GM18870 (cell line): ENCODE results near the gene ARL14EP.

Experiments used
- ATAC-seq: cut with Tn5 transposase; IDR thresholded peaks from one replicate; pipeline ENCODE4 v1.9.1; 2021; ENCODE audit warnings: moderate library complexity; ENCODE audit not compliant: unreplicated experiment

The ARL14EP gene

DNA sequence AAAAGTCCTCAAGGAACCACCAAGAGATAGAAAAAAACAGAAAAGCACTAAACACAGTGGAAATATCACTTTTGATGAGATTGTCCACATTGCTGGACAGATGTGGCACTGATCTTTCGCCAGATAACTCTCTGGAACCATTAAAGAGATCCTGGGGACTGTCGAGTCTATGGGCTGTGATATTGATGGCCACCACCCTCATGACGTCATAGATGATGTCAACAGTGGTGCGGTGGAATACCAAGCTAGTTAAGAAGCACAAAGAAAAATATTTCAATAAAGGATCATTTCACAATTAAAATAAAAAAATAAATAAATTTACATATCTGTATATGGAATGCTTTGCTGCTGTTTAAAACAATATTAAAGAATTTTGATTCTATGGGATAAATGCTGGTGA, 45.5 kb downstream of the ARL14EP start:
- no peak for ATAC-seq

DNA sequence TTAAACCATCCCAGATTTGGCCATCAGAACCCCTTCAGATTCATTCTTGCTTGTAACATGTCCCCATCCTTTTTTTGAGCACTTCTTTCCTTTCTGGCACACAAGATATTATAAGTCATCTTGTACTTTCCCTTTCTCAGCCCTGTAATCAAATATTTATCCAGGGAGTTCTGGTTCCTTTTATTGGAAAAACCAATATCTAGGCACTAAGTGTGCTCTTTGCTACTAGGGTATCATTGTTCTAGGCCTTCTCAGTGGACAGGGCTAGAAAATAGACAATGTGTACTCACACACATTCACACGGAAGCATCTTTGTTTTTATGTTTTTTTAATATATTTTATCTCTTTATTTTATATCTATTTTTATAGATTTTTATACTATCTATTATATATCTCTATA, 47.3 kb downstream of the ARL14EP start:
- no peak for ATAC-seq

DNA sequence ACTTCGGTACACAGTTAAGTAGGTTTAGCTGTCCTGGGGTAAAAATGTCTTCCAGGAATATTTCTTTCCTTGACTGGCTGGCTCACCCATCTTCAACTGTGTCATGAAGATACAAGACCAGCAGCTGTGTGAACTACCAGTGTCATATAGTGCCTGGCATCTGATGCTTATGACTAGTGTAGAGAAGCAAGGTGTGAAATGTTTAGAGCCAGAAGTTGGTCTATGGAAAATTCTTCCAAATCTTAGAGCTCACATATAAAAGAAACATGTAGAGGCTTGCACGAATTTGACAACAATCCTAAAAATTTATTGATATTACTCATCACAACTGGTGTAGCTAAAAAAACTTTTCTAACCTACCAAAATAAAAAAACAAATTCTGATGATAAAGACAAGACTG, 54.4 kb downstream of the ARL14EP start:
- ATAC-seq = no peak

DNA sequence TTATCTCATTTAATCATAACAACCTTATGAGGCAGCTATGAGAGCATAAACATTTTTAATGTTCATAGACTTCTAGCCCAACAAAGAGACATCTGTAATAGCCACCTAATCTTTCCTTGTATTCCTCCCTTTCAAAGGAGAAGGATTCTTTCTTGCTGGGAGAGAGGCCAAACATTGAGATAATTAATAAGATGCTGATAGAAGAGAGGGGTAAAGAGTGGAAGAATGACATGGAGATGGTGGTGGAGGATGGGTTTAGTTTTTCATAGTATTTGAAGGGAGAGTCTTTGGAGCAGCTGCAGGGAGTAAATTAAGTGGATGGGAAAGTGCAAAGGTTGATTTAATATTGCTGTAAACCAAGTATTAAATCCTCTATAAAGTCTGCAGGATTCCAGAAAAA, 57.9 kb downstream of the ARL14EP start:
- ATAC-seq = no peak

DNA sequence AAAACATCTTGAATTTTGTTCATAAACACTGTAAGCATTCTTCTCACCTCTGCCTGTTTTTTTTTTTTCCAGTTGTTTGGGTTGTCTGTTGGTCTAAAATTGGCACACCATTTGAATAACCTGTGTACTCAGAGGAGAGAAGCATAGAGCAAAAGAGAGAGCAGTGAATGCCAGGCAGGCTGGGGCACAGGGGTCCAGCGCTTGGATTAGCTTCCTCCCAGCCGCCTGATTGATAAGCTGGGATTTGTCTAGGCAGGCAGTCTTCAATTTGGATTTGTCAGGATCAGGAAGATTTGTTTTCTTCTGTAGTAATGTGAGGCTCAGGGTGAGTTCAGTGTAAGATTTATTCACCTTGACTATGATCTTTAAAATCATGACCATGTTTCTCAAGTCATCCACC, 59.0 kb downstream of the ARL14EP start:
- no peak for ATAC-seq
